Brain microvascular endothelial cell (primary cell): ENCODE data around the gene SERGEF.

Source experiments
- DNase-seq: peaks from one replicate; pipeline ENCODE4 v3.0.0-alpha.2; 2020
- H3K27ac ChIP-seq: fragments of 250-450 bp; sonication (Bioruptor Pico); 2 replicates; pipeline ENCODE4 v1.5.1; 2020; ENCODE audit warnings: mild to moderate bottlenecking, moderate library complexity
- H3K27me3 ChIP-seq: fragments of 250-450 bp; sonication (Bioruptor Pico); replicated peaks from 2 replicates; pipeline ENCODE4 v1.5.1; 2020; ENCODE audit warnings: mild to moderate bottlenecking
- H3K36me3 ChIP-seq: fragments of 250-450 bp; sonication (Bioruptor Pico); replicated peaks from 2 replicates; pipeline ENCODE4 v1.5.1; 2020; ENCODE audit warnings: mild to moderate bottlenecking
- H3K4me3 ChIP-seq: 2 replicates; pipeline ENCODE4 v1.5.1; 2011; ENCODE audit warnings: low read depth, mild to moderate bottlenecking, control low read depth, low read length, moderate library complexity
- CTCF ChIP-seq: IDR thresholded peaks from 2 replicates; pipeline ENCODE4 v1.5.1; 2011; ENCODE audit warnings: low read depth, mild to moderate bottlenecking, moderate library complexity, low read length, control low read depth, inconsistent platforms; ENCODE audit errors: missing control alignments
- in situ Hi-C: cut with HindIII; loops from 2 replicates; pipeline ENCODE4 v1.10.0; 2017; ENCODE audit warnings: low sequenced_read_pairs, low pct_ligation_motif_present

SERGEF gene

GRCh38 chr11:17840101-17840548, 172.7 kb downstream of the SERGEF start:
- in situ Hi-C loops = no loop called here
- TF ChIP-seq CTCF = no peak
- Histone ChIP-seq H3K27ac (no peak overlapping the region), H3K36me3 (no peaks in the 10 kb centered on the region), H3K27me3 (no peaks in the 10 kb centered on the region), H3K4me3 (no peak overlapping the region)
- DNase-seq = no peak

- DNase-seq = no peak
- in situ Hi-C loops = no loop called here
- H3K36me3 ChIP-seq = no peaks in the 10 kb centered on the region
- H3K4me3 ChIP-seq = no peak overlapping the region
- H3K27me3 ChIP-seq = no peaks in the 10 kb centered on the region
- H3K27ac ChIP-seq = no peak overlapping the region
- TF ChIP-seq CTCF = no peak
Measured at GRCh38 chr11:17839450-17839849, 173.4 kb downstream of the SERGEF start.

- in situ Hi-C loops = no loop called here
Measured at GRCh38 chr11:17838102-17838501, 174.7 kb downstream of the SERGEF start.

GRCh38 chr11:17831883-17832282, 181.0 kb downstream of the SERGEF start:
- Histone ChIP-seq H3K27me3 (no peaks in the 10 kb centered on the region), H3K36me3 (no peaks in the 10 kb centered on the region), H3K27ac (no peak overlapping the region), H3K4me3 (no peak overlapping the region)
- in situ Hi-C loops = no loop called here
- no peak for TF ChIP-seq CTCF
- no peak for DNase-seq

More at GRCh38 chr11:17838102-17838501, 174.7 kb downstream of the SERGEF start:
- Histone ChIP-seq H3K27me3 (no peaks in the 10 kb centered on the region), H3K36me3 (no peaks in the 10 kb centered on the region), H3K27ac (no peak overlapping the region), H3K4me3 (no peak overlapping the region)
- no peak for DNase-seq
- TF ChIP-seq CTCF = no peak

GRCh38 chr11:17831228-17831627, 181.6 kb downstream of the SERGEF start:
- Histone ChIP-seq H3K36me3 (no peaks in the 10 kb centered on the region), H3K27me3 (no peaks in the 10 kb centered on the region), H3K27ac (no peak overlapping the region), H3K4me3 (no peak overlapping the region)
- no peak for DNase-seq
- no peak for TF ChIP-seq CTCF
- in situ Hi-C loops = no loop called here

- Histone ChIP-seq H3K27me3 (no peaks in the 10 kb centered on the region), H3K4me3 (no peak overlapping the region), H3K36me3 (no peaks in the 10 kb centered on the region), H3K27ac (no peak overlapping the region)
- in situ Hi-C loops = no loop called here
- TF ChIP-seq CTCF = no peak
- no peak for DNase-seq
Measured at GRCh38 chr11:17828311-17828751, 184.5 kb downstream of the SERGEF start.
